ENCODE results near the gene P2RY6.

P2RY6 gene

DNA sequence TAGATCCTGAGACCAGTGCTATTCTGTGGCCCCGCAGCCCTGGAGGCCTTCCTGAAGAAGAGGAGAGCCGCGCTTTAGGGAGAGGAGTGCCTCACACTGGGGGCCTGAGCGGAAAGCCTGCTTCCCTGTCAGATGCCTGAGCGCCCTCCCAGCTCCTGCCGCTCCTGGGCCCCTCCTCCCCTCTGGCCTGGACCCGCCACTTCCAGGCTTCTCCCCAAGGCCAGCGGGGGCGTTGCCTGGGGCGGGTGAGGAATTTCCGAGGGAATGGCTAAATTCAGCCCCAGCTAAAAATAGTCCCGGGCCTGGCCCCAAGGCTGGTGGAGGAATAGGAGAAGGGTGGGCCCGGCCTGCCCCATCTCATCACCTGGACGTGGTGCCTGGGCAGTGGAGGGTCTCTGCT is 51.3 kb downstream of the P2RY6 start:
- Mint-ChIP-seq H3K27me3 (no peaks in the 10 kb centered on the region), H3K27ac (peak overlapping the region; percentile 100), H3K36me3 (peaks cover 52 to 69% of the 10 kb centered on the region in 2 donors), H3K9me3 (no peaks in the 10 kb centered on the region), H3K4me3 (peak overlapping the region in 1 of 2 donors; percentile 34), H3K4me1 (peaks cover 73 to 95% of the 10 kb centered on the region in 2 donors)
- ATAC-seq (replicated peaks): no peak
- DNase-seq: no peak

DNA sequence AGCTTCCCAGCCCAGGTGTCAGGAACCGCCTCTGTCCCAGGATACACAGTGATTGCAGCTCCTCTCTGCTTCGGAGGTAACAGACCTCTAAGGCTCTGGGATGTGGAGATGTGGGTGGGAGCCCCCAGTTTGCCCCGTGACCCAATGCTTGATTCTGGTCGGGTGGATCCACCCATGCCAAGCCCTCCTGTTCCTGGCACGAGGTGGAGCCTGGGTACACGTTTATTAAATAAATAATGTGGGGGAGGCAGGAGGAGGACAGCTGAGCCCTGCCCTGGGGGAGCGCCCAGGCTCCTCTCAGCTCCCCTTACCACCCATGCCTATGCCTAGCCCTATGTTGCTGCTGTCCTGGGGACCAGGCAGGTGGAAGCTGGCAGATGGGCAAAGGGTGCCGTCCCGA is 52.0 kb downstream of the P2RY6 start:
- DNase-seq (no peak), ATAC-seq (replicated peaks) (no peak)
- H3K36me3 Mint-ChIP-seq: peaks cover 49 to 69% of the 10 kb centered on the region in 2 donors
- peaks cover 74 to 95% of the 10 kb centered on the region in 2 donors for H3K4me1 Mint-ChIP-seq
- H3K27ac Mint-ChIP-seq: peak overlapping the region; percentile 100
- no peaks in the 10 kb centered on the region for H3K27me3 Mint-ChIP-seq
- peak overlapping the region; percentile 50 to 61 for H3K4me3 Mint-ChIP-seq
- no peaks in the 10 kb centered on the region for H3K9me3 Mint-ChIP-seq

DNA sequence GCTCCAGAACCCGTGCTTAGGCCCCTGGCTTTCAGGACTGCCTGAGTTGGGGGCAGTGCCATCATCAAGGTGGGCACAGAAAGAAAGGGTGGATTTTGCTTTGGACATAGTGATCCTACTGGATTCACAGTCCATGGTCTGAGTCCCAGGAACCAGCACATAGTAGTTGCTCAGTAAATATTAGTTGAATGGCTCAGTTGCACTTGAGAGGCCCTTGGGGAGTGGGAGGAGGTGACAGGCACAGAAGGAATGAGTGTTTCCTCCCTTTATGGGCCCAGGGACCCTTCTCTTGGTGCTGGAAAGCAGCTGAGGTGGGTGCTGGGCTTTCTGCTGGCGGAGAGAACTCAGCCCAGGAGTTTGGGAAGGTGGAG is 52.5 kb downstream of the P2RY6 start:
- Mint-ChIP-seq H3K27ac (peak overlapping the region; percentile 100), H3K9me3 (no peaks in the 10 kb centered on the region), H3K36me3 (peaks cover 44 to 65% of the 10 kb centered on the region in 2 donors), H3K4me3 (peak overlapping the region; percentile 20 to 44), H3K27me3 (no peaks in the 10 kb centered on the region), H3K4me1 (peaks cover 72 to 91% of the 10 kb centered on the region in 2 donors)
- no peak for ATAC-seq (replicated peaks)
- DNase-seq: no peak

DNA sequence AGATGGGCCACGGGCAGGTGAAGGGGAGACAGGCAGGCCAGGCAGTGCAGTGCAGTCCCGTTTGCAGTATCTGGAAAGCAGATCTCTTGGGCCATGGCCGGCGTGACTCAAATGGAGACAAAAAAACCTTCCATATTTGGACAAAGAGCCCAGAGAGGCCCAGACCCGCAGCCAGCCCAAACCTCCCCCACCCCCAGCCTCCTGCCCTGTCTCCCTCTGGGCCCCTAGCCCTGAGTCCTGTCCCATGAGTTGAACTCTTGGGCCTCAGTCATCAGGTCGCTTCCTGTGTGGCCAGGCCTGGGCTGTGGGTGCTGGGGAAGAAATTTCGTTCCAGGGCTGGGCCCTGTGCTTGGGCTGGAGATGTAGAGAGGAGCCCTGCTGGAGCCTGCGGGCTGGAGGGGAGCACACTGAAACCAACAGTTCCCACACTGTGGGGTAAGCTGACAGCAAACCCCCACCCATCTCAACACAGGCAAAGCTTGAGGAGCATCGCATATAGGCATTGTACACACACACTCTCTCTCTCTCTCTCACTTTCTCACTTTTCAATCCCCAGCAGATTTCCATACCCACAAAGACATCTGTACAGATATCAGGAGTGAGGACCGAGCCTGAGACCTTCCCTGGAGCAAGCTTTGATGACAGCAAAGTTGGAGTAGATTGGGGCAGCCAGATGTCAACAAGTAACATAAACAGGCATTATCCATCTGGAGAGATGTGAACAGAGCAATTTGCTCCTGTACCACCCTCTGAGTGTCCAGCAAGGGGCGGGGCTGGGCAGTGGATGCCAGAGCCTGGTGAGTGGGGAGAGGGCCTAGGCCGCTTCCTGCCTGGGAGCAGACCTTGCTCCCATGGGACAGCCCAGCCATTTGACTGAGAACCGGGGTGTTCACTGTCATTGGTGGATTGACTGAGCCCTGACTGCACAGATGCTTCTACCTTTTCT is 53.2 kb downstream of the P2RY6 start:
- Mint-ChIP-seq H3K9me3 (no peaks in the 10 kb centered on the region), H3K4me1 (peaks cover 71 to 93% of the 10 kb centered on the region in 2 donors), H3K27me3 (no peaks in the 10 kb centered on the region), H3K27ac (peak overlapping the region; percentile 100), H3K36me3 (peaks cover 40 to 66% of the 10 kb centered on the region in 2 donors), H3K4me3 (peak overlapping the region; percentile 44 to 73)
- ATAC-seq (replicated peaks) (peak; percentile 38 to 49), DNase-seq (peak; percentile 57)

DNA sequence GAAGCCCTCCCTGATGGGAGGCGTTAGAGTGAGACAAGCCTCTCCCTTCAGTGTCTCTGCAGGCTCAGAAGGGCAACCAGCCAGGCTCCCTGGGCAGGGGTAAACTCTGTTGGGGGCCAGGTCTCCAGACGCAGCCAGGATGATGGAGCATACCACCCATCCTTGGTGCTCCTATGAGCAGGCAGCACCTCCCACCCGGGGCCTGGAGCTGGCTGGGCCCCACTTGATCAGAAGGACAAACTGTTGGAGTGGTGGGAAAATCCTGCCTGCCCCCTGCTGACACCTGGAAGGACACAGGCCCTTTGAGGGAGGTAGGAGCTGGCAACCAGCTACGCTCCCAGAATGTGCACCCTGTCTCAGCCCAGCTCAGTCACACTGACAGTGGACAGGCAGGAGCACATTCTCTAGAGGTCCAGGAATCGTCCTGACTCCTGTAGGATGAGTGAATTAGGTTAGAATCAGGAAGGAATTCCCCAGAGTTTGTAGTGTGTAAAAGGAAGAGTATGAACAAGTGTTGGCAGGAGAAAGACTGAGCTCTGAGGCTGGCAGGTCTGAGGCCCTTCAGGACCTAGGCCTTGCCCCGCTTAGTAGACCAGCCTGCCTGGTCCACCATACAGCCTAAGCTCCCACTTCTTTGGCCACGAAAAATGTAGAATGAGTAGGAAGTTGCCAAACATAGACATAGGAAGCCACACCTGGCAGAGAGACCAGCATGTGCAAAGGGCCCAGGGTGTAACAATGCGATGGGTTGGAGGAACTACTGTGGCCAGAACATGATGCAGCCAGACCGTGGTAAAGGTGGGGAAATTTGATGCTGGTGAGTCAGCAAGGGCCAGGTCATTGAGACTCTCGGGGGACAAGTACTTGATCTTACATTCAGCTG is 55.0 kb downstream of the P2RY6 start:
- DNase-seq (peak; percentile 74), ATAC-seq (replicated peaks) (peak; percentile 77 to 88)
- H3K36me3 Mint-ChIP-seq: peaks cover 45 to 63% of the 10 kb centered on the region in 2 donors
- H3K4me3 Mint-ChIP-seq: peak overlapping the region in 1 of 2 donors; percentile 42
- H3K9me3 Mint-ChIP-seq: no peaks in the 10 kb centered on the region
- H3K4me1 Mint-ChIP-seq: peaks cover 63 to 86% of the 10 kb centered on the region in 2 donors
- no peaks in the 10 kb centered on the region for H3K27me3 Mint-ChIP-seq
- peak overlapping the region; percentile 92 for H3K27ac Mint-ChIP-seq

DNA sequence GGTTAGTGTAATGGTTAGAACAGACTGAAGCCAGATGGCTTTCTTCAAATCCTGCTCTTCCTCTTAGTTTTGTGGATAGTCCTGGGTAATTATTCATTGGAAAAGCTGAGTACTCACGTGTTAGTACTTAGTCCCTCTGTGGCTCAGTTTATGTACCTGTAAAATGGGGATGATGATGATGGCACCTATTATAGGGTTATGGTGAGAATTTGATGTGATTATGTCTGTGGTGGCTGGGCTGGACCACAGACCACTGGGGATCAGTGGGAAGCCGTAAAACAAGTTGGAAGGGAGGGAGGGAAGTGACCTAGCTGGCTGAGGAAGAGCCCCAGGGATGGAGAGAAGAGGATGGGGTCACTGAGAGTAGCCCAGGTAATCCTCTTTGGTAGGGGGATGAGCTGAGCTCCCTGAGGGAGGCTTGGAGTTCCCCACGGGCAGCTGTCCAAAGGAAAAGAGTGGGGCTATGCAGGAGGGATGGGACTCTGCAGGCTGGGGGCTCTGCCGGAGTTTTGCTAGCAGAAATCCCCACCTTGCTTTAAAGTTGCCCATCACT is 55.8 kb downstream of the P2RY6 start:
- Mint-ChIP-seq H3K4me1 (peaks cover 57 to 84% of the 10 kb centered on the region in 2 donors), H3K36me3 (peaks cover 45 to 63% of the 10 kb centered on the region in 2 donors), H3K27me3 (no peaks in the 10 kb centered on the region), H3K4me3 (peak overlapping the region in 1 of 2 donors; percentile 42), H3K27ac (peak overlapping the region; percentile 92), H3K9me3 (no peaks in the 10 kb centered on the region)
- ATAC-seq (replicated peaks) (no peak), DNase-seq (no peak)

DNA sequence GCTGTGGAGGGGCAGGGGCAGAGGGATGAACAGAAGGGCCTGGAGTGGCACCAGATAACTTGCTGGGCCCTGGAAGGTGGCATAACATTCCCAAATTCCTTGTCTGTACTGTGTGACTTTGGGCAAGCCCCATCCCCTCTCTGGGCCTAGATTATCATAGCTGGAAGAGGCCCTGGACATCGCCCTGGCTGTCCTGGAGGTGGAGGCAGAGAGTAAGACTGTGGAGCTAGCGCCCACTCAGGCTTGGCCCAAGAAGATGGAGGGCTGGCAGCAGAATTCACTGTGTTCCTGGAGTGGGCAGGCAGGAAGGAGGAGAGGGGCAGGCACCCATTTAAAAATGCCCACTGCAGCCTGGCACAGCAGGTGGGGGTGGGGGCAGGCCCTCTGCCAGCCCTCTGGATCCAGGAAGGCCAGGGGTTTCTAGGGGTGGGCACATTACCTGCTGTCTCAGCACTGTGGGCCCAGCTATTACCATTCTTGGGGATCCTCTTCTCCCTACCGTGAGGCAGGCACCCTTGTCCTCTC is 58.5 kb downstream of the P2RY6 start:
- peaks cover 50 to 84% of the 10 kb centered on the region in 2 donors for H3K4me1 Mint-ChIP-seq
- ATAC-seq (replicated peaks) (no peak), DNase-seq (no peak)

DNA sequence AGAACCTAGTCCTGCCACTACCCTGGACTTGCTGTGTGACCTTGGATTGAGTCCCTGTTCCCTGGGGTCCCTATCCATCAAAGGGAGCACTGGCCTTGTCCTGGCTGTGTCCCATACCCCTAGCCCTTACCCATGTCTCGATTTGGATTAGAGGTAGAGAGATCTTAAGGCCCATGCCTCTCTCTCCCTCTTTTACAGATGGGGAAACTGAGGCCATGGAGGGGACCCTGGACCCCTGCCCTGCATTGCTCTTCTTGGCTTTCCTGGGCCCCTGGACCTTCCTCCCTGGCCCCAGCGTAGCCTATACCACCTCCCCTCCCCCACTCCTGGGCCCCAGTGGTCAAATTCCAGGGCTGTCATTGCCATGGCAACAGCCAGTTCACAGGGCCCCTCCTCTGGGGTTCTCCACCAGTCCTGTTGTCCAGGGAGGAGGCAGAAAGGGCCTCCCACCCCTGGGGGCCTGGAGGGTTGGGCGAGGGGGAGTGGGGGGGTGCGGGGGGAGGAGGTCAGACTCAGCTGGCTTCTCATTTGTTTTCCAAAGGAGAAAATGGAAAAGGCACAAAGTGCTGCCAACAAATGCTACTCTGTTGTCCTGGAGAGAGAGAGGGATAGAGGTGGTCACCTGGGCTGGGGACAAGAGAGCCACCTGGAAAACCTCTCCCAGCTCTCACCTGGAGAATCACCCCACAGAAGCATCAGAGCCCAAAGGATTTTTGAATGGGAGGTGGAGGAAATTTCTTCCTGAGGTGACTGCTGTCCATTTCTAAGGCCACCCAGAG is 59.2 kb downstream of the P2RY6 start:
- H3K27ac Mint-ChIP-seq: no peak overlapping the region
- no peak for ATAC-seq (replicated peaks)
- H3K9me3 Mint-ChIP-seq: no peaks in the 10 kb centered on the region
- H3K36me3 Mint-ChIP-seq: peaks cover 29 to 55% of the 10 kb centered on the region in 2 donors
- no peak for DNase-seq
- no peak overlapping the region for H3K4me3 Mint-ChIP-seq
- H3K27me3 Mint-ChIP-seq: no peaks in the 10 kb centered on the region
- H3K4me1 Mint-ChIP-seq: peaks cover 47 to 79% of the 10 kb centered on the region in 2 donors

More for the DNA sequence above, 58.5 kb downstream of the P2RY6 start:
- no peaks in the 10 kb centered on the region for H3K9me3 Mint-ChIP-seq
- H3K27me3 Mint-ChIP-seq: no peaks in the 10 kb centered on the region
- peaks cover 36 to 56% of the 10 kb centered on the region in 2 donors for H3K36me3 Mint-ChIP-seq
- no peak overlapping the region for H3K4me3 Mint-ChIP-seq
- no peak overlapping the region for H3K27ac Mint-ChIP-seq

GRCh38 chr11:73333173-73333572 is 61.0 kb downstream of the P2RY6 start:
- Mint-ChIP-seq H3K36me3 (peaks cover 25 to 48% of the 10 kb centered on the region in 2 donors), H3K27ac (no peak overlapping the region), H3K4me3 (no peak overlapping the region)

GRCh38 chr11:73333640-73334383 is 61.7 kb downstream of the P2RY6 start:
- H3K27me3 Mint-ChIP-seq: no peaks in the 10 kb centered on the region
- no peak overlapping the region for H3K4me3 Mint-ChIP-seq
- no peak for ATAC-seq (replicated peaks)
- H3K36me3 Mint-ChIP-seq: peaks cover 21 to 42% of the 10 kb centered on the region in 2 donors
- no peak for DNase-seq
- no peaks in the 10 kb centered on the region for H3K9me3 Mint-ChIP-seq
- H3K4me1 Mint-ChIP-seq: peaks cover 33 to 72% of the 10 kb centered on the region in 2 donors
- no peak overlapping the region for H3K27ac Mint-ChIP-seq

More at GRCh38 chr11:73333173-73333572, 61.0 kb downstream of the P2RY6 start:
- no peaks in the 10 kb centered on the region for H3K9me3 Mint-ChIP-seq
- peaks cover 35 to 72% of the 10 kb centered on the region in 2 donors for H3K4me1 Mint-ChIP-seq
- no peaks in the 10 kb centered on the region for H3K27me3 Mint-ChIP-seq
- DNase-seq: no peak
- ATAC-seq (replicated peaks): no peak

DNA sequence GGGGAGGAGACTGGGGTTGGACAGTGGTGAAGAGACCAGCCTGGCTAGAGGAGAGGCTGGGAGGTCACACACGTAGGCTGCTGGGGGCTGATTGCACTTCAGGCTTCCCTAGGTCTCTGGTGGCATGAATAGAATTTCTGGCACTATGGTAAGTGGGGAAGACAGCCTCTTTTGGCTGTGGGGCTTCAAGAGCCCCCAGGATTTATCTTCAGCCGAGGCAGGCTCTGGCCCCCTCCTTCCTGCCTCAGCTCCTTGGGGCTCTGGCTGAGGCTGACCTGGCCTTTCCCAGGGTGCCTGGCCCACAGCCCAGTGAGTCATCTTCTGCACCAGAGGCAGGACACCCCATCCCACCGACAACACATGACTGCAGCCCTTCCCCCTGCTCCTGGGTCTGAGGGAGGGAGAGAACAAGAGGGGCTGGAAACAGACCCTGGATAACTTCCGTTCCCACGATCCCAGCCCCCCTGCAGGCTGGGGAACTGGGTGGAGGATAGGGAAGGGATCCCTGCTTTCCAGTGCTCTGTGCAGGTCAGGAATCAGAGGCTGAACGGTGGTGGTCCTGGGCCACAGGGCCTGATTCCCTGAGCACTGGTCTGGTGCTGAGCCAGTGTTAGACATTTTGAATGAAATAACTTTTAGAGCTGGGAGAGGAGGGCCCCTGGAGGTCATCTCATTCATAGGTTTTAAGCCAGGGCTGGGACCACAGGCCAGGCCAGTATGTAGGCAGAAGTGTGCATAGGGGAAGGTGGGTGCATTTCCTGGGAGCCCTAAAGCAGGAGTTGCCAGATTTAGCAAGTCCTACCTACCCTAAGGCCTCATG is 62.5 kb downstream of the P2RY6 start:
- Mint-ChIP-seq H3K27me3 (no peaks in the 10 kb centered on the region), H3K27ac (peak overlapping the region; percentile 53), H3K4me1 (peaks cover 37 to 72% of the 10 kb centered on the region in 2 donors), H3K9me3 (no peaks in the 10 kb centered on the region), H3K36me3 (peaks cover 21 to 38% of the 10 kb centered on the region in 2 donors), H3K4me3 (peak overlapping the region in 1 of 2 donors; percentile 28)
- no peak for DNase-seq
- peak; percentile 64 to 66 for ATAC-seq (replicated peaks)

Measured in stimulated activated naive B cell treated with anti-CD40 and anti-IgM and Interleukin-4, amounts not matched to agents 10 μg/mL and 1 μg/mL and 100 μg/mL, for 72 hours (primary cell).